ENCODE data around the gene FLT1.

Gene FLT1

GRCh38 chr13:28344163-28344562, 150.8 kb downstream of the FLT1 start:
- in situ Hi-C loops (cut with HindIII; ENCODE audit: low pct_ligation_motif_present, low pct_unique_long_range_greater_than_20kb, low sequenced_read_pairs), result no loop called here

GRCh38 chr13:28342251-28342650, 152.7 kb downstream of the FLT1 start:
- in situ Hi-C loops (cut with HindIII; ENCODE audit: low pct_ligation_motif_present, low pct_unique_long_range_greater_than_20kb, low sequenced_read_pairs), result no loop called here
- DNase-seq, result no peak

More at GRCh38 chr13:28344163-28344562, 150.8 kb downstream of the FLT1 start:
- DNase-seq, result no peak

- in situ Hi-C loops (cut with HindIII; ENCODE audit: low pct_ligation_motif_present, low pct_unique_long_range_greater_than_20kb, low sequenced_read_pairs), result no loop called here
- DNase-seq, result no peak
Measured at GRCh38 chr13:28340272-28340793, 154.6 kb downstream of the FLT1 start.

- in situ Hi-C loops (cut with HindIII; ENCODE audit: low pct_ligation_motif_present, low pct_unique_long_range_greater_than_20kb, low sequenced_read_pairs), result no loop called here
- no peak for DNase-seq
Measured at GRCh38 chr13:28339419-28339818, 155.5 kb downstream of the FLT1 start.

GRCh38 chr13:28338742-28339141, 156.2 kb downstream of the FLT1 start:
- DNase-seq, result no peak

GRCh38 chr13:28338006-28338574, 156.8 kb downstream of the FLT1 start:
- no peak for DNase-seq
- in situ Hi-C loops (cut with HindIII; ENCODE audit: low pct_ligation_motif_present, low pct_unique_long_range_greater_than_20kb, low sequenced_read_pairs), result no loop called here

More at GRCh38 chr13:28338742-28339141, 156.2 kb downstream of the FLT1 start:
- in situ Hi-C loops (cut with HindIII; ENCODE audit: low pct_ligation_motif_present, low pct_unique_long_range_greater_than_20kb, low sequenced_read_pairs), result no loop called here

GRCh38 chr13:28337166-28338005, 157.5 kb downstream of the FLT1 start:
- DNase-seq, result no peak
- in situ Hi-C loops (cut with HindIII; ENCODE audit: low pct_ligation_motif_present, low pct_unique_long_range_greater_than_20kb, low sequenced_read_pairs), result no loop called here

GRCh38 chr13:28336193-28336657, 158.7 kb downstream of the FLT1 start:
- DNase-seq, result no peak
- in situ Hi-C loops (cut with HindIII; ENCODE audit: low pct_ligation_motif_present, low pct_unique_long_range_greater_than_20kb, low sequenced_read_pairs), result no loop called here

GRCh38 chr13:28333204-28333881, 161.6 kb downstream of the FLT1 start:
- in situ Hi-C loops (cut with HindIII; ENCODE audit: low pct_ligation_motif_present, low pct_unique_long_range_greater_than_20kb, low sequenced_read_pairs), result no loop called here

GRCh38 chr13:28329395-28330158, 165.4 kb downstream of the FLT1 start:
- in situ Hi-C loops (cut with HindIII; ENCODE audit: low pct_ligation_motif_present, low pct_unique_long_range_greater_than_20kb, low sequenced_read_pairs), result no loop called here
- DNase-seq, result no peak

More at GRCh38 chr13:28333204-28333881, 161.6 kb downstream of the FLT1 start:
- DNase-seq, result no peak

GRCh38 chr13:28328271-28328607, 166.7 kb downstream of the FLT1 start:
- no peak for DNase-seq
- in situ Hi-C loops (cut with HindIII; ENCODE audit: low pct_ligation_motif_present, low pct_unique_long_range_greater_than_20kb, low sequenced_read_pairs), result no loop called here

- in situ Hi-C loops (cut with HindIII; ENCODE audit: low pct_ligation_motif_present, low pct_unique_long_range_greater_than_20kb, low sequenced_read_pairs), result no loop called here
- DNase-seq, result no peak
Measured at GRCh38 chr13:28327373-28328270, 167.3 kb downstream of the FLT1 start.

GRCh38 chr13:28326056-28326455, 168.9 kb downstream of the FLT1 start:
- in situ Hi-C loops (cut with HindIII; ENCODE audit: low pct_ligation_motif_present, low pct_unique_long_range_greater_than_20kb, low sequenced_read_pairs), result no loop called here
- no peak for DNase-seq

GRCh38 chr13:28325022-28325421, 169.9 kb downstream of the FLT1 start:
- DNase-seq, result no peak
- in situ Hi-C loops (cut with HindIII; ENCODE audit: low pct_ligation_motif_present, low pct_unique_long_range_greater_than_20kb, low sequenced_read_pairs), result no loop called here

GRCh38 chr13:28324181-28324789, 170.6 kb downstream of the FLT1 start:
- in situ Hi-C loops (cut with HindIII; ENCODE audit: low pct_ligation_motif_present, low pct_unique_long_range_greater_than_20kb, low sequenced_read_pairs), result no loop called here
- peak; percentile 56 for DNase-seq

- in situ Hi-C loops (cut with HindIII; ENCODE audit: low pct_ligation_motif_present, low pct_unique_long_range_greater_than_20kb, low sequenced_read_pairs), result no loop called here
- DNase-seq, result no peak
Measured at GRCh38 chr13:28322256-28322905, 172.5 kb downstream of the FLT1 start.

GRCh38 chr13:28321756-28322155, 173.2 kb downstream of the FLT1 start:
- no peak for DNase-seq
- in situ Hi-C loops (cut with HindIII; ENCODE audit: low pct_ligation_motif_present, low pct_unique_long_range_greater_than_20kb, low sequenced_read_pairs), result no loop called here

Data from ACHN (cell line).